Common myeloid progenitor, CD34-positive (primary cell): ENCODE measurements around the gene TEAD1. TPM values are rescaled to one million over a fixed set of nuclear protein-coding genes. Genes with fewer than 3 reads are reported as not detected.
A peak's percentile ranks its signal among the peaks of the same experiment; 100 is the strongest.

Source experiments
- CTCF ChIA-PET: fragments of 350-600 bp; sonication (Branson Sonifier 250); formaldehyde crosslinking; loops from one replicate; lab custom pipeline; 2021; ENCODE audit warnings: antibody characterized with exemption; lab: Charles Lee
- POLR2A ChIA-PET: fragments of 350-600 bp; sonication (Branson Sonifier 250); formaldehyde crosslinking; loops from one replicate; lab custom pipeline; 2021; ENCODE audit warnings: antibody characterized with exemption; lab: Charles Lee
- DNase-seq, 3 donors: peaks; one replicate each; pipeline versions ENCODE4 v3.0.0 to v3.0.0-alpha.2; 2013
- H3K27ac ChIP-seq, 2 experiments: 1 replicate in 1 of 2; 2 replicates in 1 of 2; pipeline ENCODE4 v1.7.0; 2013; ENCODE audit warnings: inconsistent platforms in 2 of 2, low read length in 2 of 2, mild to moderate bottlenecking in 2 of 2, low read depth in 1 of 2, moderate library complexity in 1 of 2; ENCODE audit not compliant: severe bottlenecking in 2 of 2, insufficient read depth in 1 of 2, poor library complexity in 1 of 2
- H3K27me3 ChIP-seq, 5 experiments: replicated peaks in 2 of 5; 1 replicate in 3 of 5; 2 replicates in 2 of 5; pipeline versions ENCODE4 v1.6.1 to v1.7.0; 2013; ENCODE audit warnings: low read length in 4 of 5, mild to moderate bottlenecking in 2 of 5, moderate library complexity in 2 of 5, inconsistent platforms in 1 of 5; ENCODE audit not compliant: insufficient read depth in 5 of 5, control insufficient read depth in 4 of 5
- H3K36me3 ChIP-seq, 4 experiments: 1 replicate in 2 of 4; 2 replicates in 2 of 4; pipeline versions ENCODE4 v1.6.1 to v1.7.0; 2013; ENCODE audit warnings: low read length in 3 of 4, control low read depth in 1 of 4, mild to moderate bottlenecking in 1 of 4; ENCODE audit not compliant: control insufficient read depth in 4 of 4, insufficient read depth in 4 of 4
- H3K4me1 ChIP-seq, 4 experiments: 1 replicate in 3 of 4; 2 replicates in 1 of 4; pipeline versions ENCODE4 v1.6.1 to v1.7.1; 2013; ENCODE audit warnings: low read length in 3 of 4, mild to moderate bottlenecking in 3 of 4, control low read depth in 1 of 4, inconsistent platforms in 1 of 4, moderate library complexity in 1 of 4; ENCODE audit not compliant: control insufficient read depth in 4 of 4, insufficient read depth in 4 of 4; ENCODE audit errors: control extremely low read depth in 1 of 4
- H3K4me3 ChIP-seq, 7 experiments: 1 replicate in 4 of 7; 2 replicates in 3 of 7; pipeline versions ENCODE4 v1.5.1 to v1.7.0; 2013; ENCODE audit warnings: mild to moderate bottlenecking in 7 of 7, low read length in 6 of 7, moderate library complexity in 6 of 7, inconsistent platforms in 2 of 7, low read depth in 2 of 7, control low read depth in 1 of 7; ENCODE audit not compliant: insufficient read depth in 4 of 7, control insufficient read depth in 1 of 7; ENCODE audit errors: extremely low read depth in 1 of 7
- H3K9me3 ChIP-seq, 5 experiments: 1 replicate in 4 of 5; 2 replicates in 1 of 5; pipeline versions ENCODE4 v1.6.1 to v1.7.1; 2013; ENCODE audit warnings: low read length in 4 of 5, mild to moderate bottlenecking in 2 of 5, inconsistent platforms in 1 of 5, low read depth in 1 of 5, moderate library complexity in 1 of 5; ENCODE audit not compliant: control insufficient read depth in 4 of 5, insufficient read depth in 2 of 5; ENCODE audit errors: control extremely low read depth in 1 of 5
- WGBS: methylation state at CpG from one replicate; pipeline ENCODE4 v1.1.5; 2013; ENCODE audit not compliant: insufficient coverage; 5-methylcytosine and 5-hydroxymethylcytosine counted together
- polyA plus RNA-seq: library from polyadenylated mRNA; unstranded; fragments of 120-200 nt; gene quantifications from one replicate; pipeline ENCODE4 v1.2.1, GENCODE V29; 2013

Gene TEAD1
- not detected for polyA plus RNA-seq

DNA sequence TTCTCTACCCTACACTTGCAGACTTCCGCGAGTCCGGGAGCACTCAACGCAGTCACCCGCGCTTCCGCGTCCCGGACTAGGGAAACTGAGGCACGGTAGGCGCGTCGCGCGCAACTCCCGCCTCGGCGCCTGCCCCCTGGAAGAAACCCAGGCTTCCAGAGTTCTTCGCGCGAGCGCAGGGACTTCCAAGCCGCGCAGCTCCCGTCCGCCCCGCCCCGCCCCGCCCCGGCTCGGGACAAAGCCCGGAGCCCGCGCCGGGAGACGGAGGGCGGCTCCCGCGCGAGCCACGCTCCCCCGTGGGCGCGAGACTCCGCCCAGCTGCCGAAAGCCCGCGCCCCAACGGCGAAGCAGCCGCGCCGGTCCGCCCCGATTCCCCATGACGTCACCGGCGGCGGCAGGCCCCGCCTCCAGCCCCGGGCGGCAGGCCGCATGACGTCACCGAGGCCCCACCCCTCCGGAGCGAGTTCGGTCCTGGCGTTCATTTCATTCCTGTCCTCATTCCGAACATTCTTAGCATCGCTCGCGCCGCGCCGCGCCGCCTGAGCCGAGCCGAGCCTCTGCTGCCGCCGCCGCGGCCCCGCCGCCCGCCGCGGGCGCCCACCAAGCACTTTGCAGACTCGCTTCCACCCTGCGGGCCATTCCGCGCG, at the start of gene TEAD1:
TEAD1 (plus strand) TSS at position 498 of the 647 bp plus-strand sequence.
- peak; percentile 78 to 84 (median 84) for DNase-seq
- no peaks in the 10 kb centered on the region for H3K9me3 ChIP-seq
- H3K4me1 ChIP-seq, result peaks cover 3 to 11% (median 9%) of the 10 kb centered on the region in 4 experiments
- under 1% methylated on average over 78 of the region's 95 CpGs for WGBS
- POLR2A ChIA-PET, result no interaction called here
- H3K4me3 ChIP-seq, result peak within 1 kb of the TSS; percentile 28 to 82 (median 63)
- no peaks in the 10 kb centered on the region for H3K36me3 ChIP-seq
- CTCF ChIA-PET, result interaction anchor here (1.7 kb wide), 1 partner anchor 10 kb away, joined by 4 read pairs; no protein-coding TSS in a partner anchor
- peak within 1 kb of the TSS in 1 of 2 experiments; percentile 29 for H3K27ac ChIP-seq
- H3K27me3 ChIP-seq, result peaks cover 32 to 90% (median 53%) of the 10 kb centered on the region in 5 experiments

DNA sequence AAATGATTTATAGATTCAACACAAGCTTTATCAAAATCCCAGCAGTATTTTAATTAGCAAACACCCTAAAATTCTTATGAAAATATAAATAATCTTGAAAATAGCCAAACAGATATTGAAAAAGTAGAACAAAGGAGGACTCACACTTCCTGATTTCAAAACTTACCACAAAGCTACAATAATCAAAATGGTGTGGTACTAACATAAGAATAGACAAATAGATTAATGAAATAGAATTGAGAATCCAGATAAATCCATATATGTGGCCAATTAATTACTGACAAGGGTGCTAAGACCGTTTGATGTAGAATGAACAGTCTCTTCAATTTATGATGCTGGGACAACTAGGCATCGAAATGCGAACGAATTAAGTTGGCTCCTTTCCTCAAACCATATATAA, 49.6 kb upstream of the TEAD1 start:
- H3K4me3 ChIP-seq, result no peak overlapping the region
- DNase-seq, result no peak
- no CpG with 5 or more reads among the region's 4 CpGs for WGBS
- H3K36me3 ChIP-seq, result no peaks in the 10 kb centered on the region
- peaks cover 0 to 2% (median 0%) of the 10 kb centered on the region in 5 experiments for H3K27me3 ChIP-seq
- CTCF ChIA-PET, result no interaction called here
- no peak overlapping the region for H3K27ac ChIP-seq
- peaks cover 0 to 13% (median 0%) of the 10 kb centered on the region in 5 experiments for H3K9me3 ChIP-seq
- POLR2A ChIA-PET, result no interaction called here
- peaks cover 0 to 5% (median 0%) of the 10 kb centered on the region in 4 experiments for H3K4me1 ChIP-seq

GRCh38 chr11:12625438-12626071, 48.7 kb upstream of the TEAD1 start:
- Histone ChIP-seq H3K9me3 (peaks cover 0 to 13% (median 0%) of the 10 kb centered on the region in 5 experiments), H3K27ac (no peak overlapping the region), H3K4me3 (no peak overlapping the region), H3K27me3 (peaks cover 0 to 2% (median 0%) of the 10 kb centered on the region in 5 experiments), H3K36me3 (no peaks in the 10 kb centered on the region), H3K4me1 (peaks cover 0 to 5% (median 0%) of the 10 kb centered on the region in 4 experiments)
- ChIA-PET POLR2A (no interaction called here), CTCF (no interaction called here)
- peak; percentile 4 to 48 (median 39) for DNase-seq
- WGBS, result 0% methylated on average over 1 of the region's 4 CpGs

GRCh38 chr11:12626616-12627015, 47.6 kb upstream of the TEAD1 start:
- Histone ChIP-seq H3K27me3 (peaks cover 0 to 3% (median 0%) of the 10 kb centered on the region in 5 experiments), H3K9me3 (peaks cover 0 to 13% (median 0%) of the 10 kb centered on the region in 5 experiments), H3K4me3 (no peak overlapping the region), H3K27ac (no peak overlapping the region), H3K4me1 (peaks cover 0 to 5% (median 0%) of the 10 kb centered on the region in 4 experiments), H3K36me3 (no peaks in the 10 kb centered on the region)
- POLR2A ChIA-PET, result no interaction called here
- 90% methylated on average over 3 of the region's 5 CpGs for WGBS
- DNase-seq, result no peak
- CTCF ChIA-PET, result no interaction called here

DNA sequence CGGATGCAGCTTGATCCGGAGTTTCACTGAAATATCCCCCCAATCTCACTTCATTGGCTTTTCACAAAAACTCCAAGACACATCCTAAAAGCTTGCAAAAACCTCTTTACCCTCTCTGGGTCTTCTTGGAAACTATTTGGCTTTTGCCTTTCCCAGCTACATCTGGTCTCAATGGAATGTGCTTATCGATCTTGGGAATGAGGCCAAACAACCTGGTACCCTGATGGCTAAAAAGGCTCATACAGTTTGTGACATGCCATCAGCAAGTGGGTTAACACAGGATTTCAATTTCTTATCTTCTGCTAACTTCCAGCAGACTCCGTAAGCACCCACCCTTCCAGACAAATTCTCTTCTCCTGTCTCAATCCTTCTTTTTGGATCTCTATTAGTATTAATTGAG, 45.9 kb upstream of the TEAD1 start:
- Histone ChIP-seq H3K27me3 (peaks cover 0 to 7% (median 3%) of the 10 kb centered on the region in 5 experiments), H3K27ac (no peak overlapping the region), H3K9me3 (peaks cover 0 to 12% (median 0%) of the 10 kb centered on the region in 5 experiments), H3K4me1 (peaks cover 0 to 5% (median 0%) of the 10 kb centered on the region in 4 experiments), H3K36me3 (no peaks in the 10 kb centered on the region), H3K4me3 (no peak overlapping the region)
- POLR2A ChIA-PET, result interaction anchor here (0.5 kb wide), 1 partner anchor 1440 kb away, joined by 3 read pairs; no protein-coding TSS in a partner anchor
- DNase-seq, result no peak
- CTCF ChIA-PET, result no interaction called here
- WGBS, result 97% methylated on average over 4 of the region's 4 CpGs

GRCh38 chr11:12629601-12630313, 44.5 kb upstream of the TEAD1 start:
- Histone ChIP-seq H3K4me3 (no peak overlapping the region), H3K4me1 (peaks cover 0 to 5% (median 0%) of the 10 kb centered on the region in 4 experiments), H3K36me3 (no peaks in the 10 kb centered on the region), H3K27me3 (peaks cover 0 to 11% (median 3%) of the 10 kb centered on the region in 5 experiments), H3K27ac (no peak overlapping the region), H3K9me3 (peaks cover 0 to under 1% (median 0%) of the 10 kb centered on the region in 5 experiments)
- ChIA-PET CTCF (no interaction called here), POLR2A (no interaction called here)
- DNase-seq, result no peak
- 100% methylated on average over 1 of the region's 6 CpGs for WGBS
